IMR-90 (cell line): ENCODE measurements around the gene ASPRV1. TPM values are rescaled to one million over a fixed set of nuclear protein-coding genes. Genes with fewer than 3 reads are reported as not detected.

Experiments used
- ATAC-seq: fragments of 200-7000 bp; cut with Tn5 transposase; 2 replicates; pipeline ENCODE4 v1.9.1; 2020; ENCODE audit warnings: low read depth, mild to moderate bottlenecking, moderate library complexity
- BruUV-seq: library from RNA; stranded (reverse); fragments of 400-500 nt; replicated peaks from 2 replicates; lab custom pipeline; 2021; lab: Mats Ljungman, UMichigan
- CTCF ChIA-PET: fragments of 300-600 bp; formaldehyde crosslinking; extraction: SDS; loops from one replicate; lab custom pipeline; 2021; ENCODE audit warnings: antibody characterized with exemption; lab: Yijun Ruan, JAX
- POLR2A ChIA-PET: fragments of 300-600 bp; sonication (Branson Sonifier 250); formaldehyde crosslinking; loops from one replicate; lab custom pipeline; 2022; ENCODE audit warnings: antibody characterized with exemption; ENCODE audit not compliant: unreplicated experiment; lab: Charles Lee
- DNase-seq: peaks from one replicate; pipeline ENCODE4 v3.0.0; 2013
- H2AFZ ChIP-seq: replicated peaks from 2 replicates; pipeline ENCODE3; 2013; ENCODE audit warnings: low read length, mild to moderate bottlenecking; ENCODE audit not compliant: poor library complexity
- H2AK5ac ChIP-seq: 2 replicates; pipeline ENCODE4 v1.6.1; 2013; ENCODE audit warnings: low read depth, low read length, inconsistent platforms
- H2AK9ac ChIP-seq: replicated peaks from 2 replicates; pipeline ENCODE3; 2013; ENCODE audit warnings: mild to moderate bottlenecking, low read depth, low read length, moderate library complexity; ENCODE audit not compliant: poor library complexity
- H2BK120ac ChIP-seq: 2 replicates; pipeline ENCODE4 v1.6.1; 2013; ENCODE audit warnings: low read depth, low read length, inconsistent platforms
- H2BK15ac ChIP-seq: 3 replicates; pipeline ENCODE4 v1.6.1; 2013; ENCODE audit warnings: low read depth, low read length, inconsistent platforms
- H2BK20ac ChIP-seq: 2 replicates; pipeline ENCODE4 v1.6.1; 2013; ENCODE audit warnings: low read depth, mild to moderate bottlenecking, inconsistent platforms, low read length, moderate library complexity
- H2BK5ac ChIP-seq: 2 replicates; pipeline ENCODE4 v1.6.1; 2013; ENCODE audit warnings: mild to moderate bottlenecking, low read depth, low read length, inconsistent platforms; ENCODE audit not compliant: poor library complexity, severe bottlenecking
- H3K14ac ChIP-seq: replicated peaks from 2 replicates; pipeline ENCODE4 v1.6.1; 2013; ENCODE audit warnings: low read depth, low read length, inconsistent platforms
- H3K18ac ChIP-seq: 2 replicates; pipeline ENCODE4 v1.6.1; 2013; ENCODE audit warnings: low read depth, low read length, control low read depth
- H3K23ac ChIP-seq: 2 replicates; pipeline ENCODE4 v1.6.1; 2013; ENCODE audit warnings: low read depth, low read length, inconsistent platforms
- H3K27ac ChIP-seq: 2 replicates; pipeline ENCODE4 v1.5.1; 2013; ENCODE audit warnings: mild to moderate bottlenecking, control low read depth, low read length; ENCODE audit not compliant: insufficient read depth
- H3K27me3 ChIP-seq: 2 replicates; pipeline ENCODE4 v1.6.1; 2013; ENCODE audit warnings: low read length; ENCODE audit not compliant: control insufficient read depth, insufficient read depth
- H3K36me3 ChIP-seq: 2 replicates; pipeline ENCODE4 v1.6.1; 2013; ENCODE audit warnings: low read length, mixed read lengths; ENCODE audit not compliant: control insufficient read depth, insufficient read depth
- H3K4ac ChIP-seq: 2 replicates; pipeline ENCODE4 v1.6.1; 2013; ENCODE audit warnings: low read depth, low read length, inconsistent platforms
- H3K4me1 ChIP-seq: 2 replicates; pipeline ENCODE4 v1.6.1; 2013; ENCODE audit warnings: low read length, mixed read lengths; ENCODE audit not compliant: control insufficient read depth, insufficient read depth
- H3K4me2 ChIP-seq: 2 replicates; pipeline ENCODE4 v1.6.1; 2013; ENCODE audit warnings: low read depth, mild to moderate bottlenecking, control low read depth, low read length, moderate library complexity
- H3K4me3 ChIP-seq: 2 replicates; pipeline ENCODE4 v1.5.1; 2013; ENCODE audit warnings: low read depth, mild to moderate bottlenecking, control low read depth, low read length, moderate library complexity; ENCODE audit not compliant: insufficient read depth
- H3K56ac ChIP-seq: 2 replicates; pipeline ENCODE4 v1.6.1; 2013; ENCODE audit warnings: low read length, inconsistent platforms; ENCODE audit not compliant: insufficient read depth; ENCODE audit errors: extremely low read depth
- H3K79me1 ChIP-seq, 2 experiments: 2 replicates each; pipeline ENCODE4 v1.6.1; 2013; ENCODE audit warnings: low read length in 2 of 2, inconsistent platforms in 1 of 2, low read depth in 1 of 2
- H3K9ac ChIP-seq: 2 replicates; pipeline ENCODE4 v1.6.1; 2013; ENCODE audit warnings: low read depth, low read length, control low read depth
- H3K9me1 ChIP-seq: 2 replicates; pipeline ENCODE4 v1.6.1; 2013; ENCODE audit warnings: low read length, inconsistent platforms; ENCODE audit not compliant: insufficient read depth
- H3K9me3 ChIP-seq: 2 replicates; pipeline ENCODE4 v1.6.1; 2013; ENCODE audit warnings: low read length; ENCODE audit not compliant: control insufficient read depth, insufficient read depth
- H4K20me1 ChIP-seq: 2 replicates; pipeline ENCODE4 v1.6.1; 2013; ENCODE audit warnings: low read length, inconsistent platforms; ENCODE audit not compliant: insufficient read depth
- H4K5ac ChIP-seq: 2 replicates; pipeline ENCODE4 v1.6.1; 2013; ENCODE audit warnings: mild to moderate bottlenecking, low read depth, low read length, control low read depth
- H4K8ac ChIP-seq, 2 experiments: 2 replicates each; pipeline ENCODE4 v1.6.1; 2013; ENCODE audit warnings: low read depth in 2 of 2, low read length in 2 of 2, control low read depth in 1 of 2, inconsistent platforms in 1 of 2
- H4K91ac ChIP-seq: 2 replicates; pipeline ENCODE4 v1.6.1; 2013; ENCODE audit warnings: low read depth, low read length, inconsistent platforms; ENCODE audit not compliant: insufficient read depth
- CEBPB ChIP-seq: IDR thresholded peaks from 2 replicates; pipeline ENCODE4 v1.6.1; 2012; ENCODE audit warnings: low read depth, low read length, improper control_type of control experiment
- CHD1 ChIP-seq: IDR thresholded peaks from 2 replicates; pipeline ENCODE4 v1.6.1; 2012; ENCODE audit warnings: low read depth, low read length, improper control_type of control experiment
- ELK1 ChIP-seq: fragments of 150-350 bp; IDR thresholded peaks from 2 replicates; pipeline ENCODE4 v1.6.1; 2016; ENCODE audit warnings: low read depth, mild to moderate bottlenecking, low read length, moderate library complexity, borderline replicate concordance
- FOS ChIP-seq: fragments of 150-350 bp; IDR thresholded peaks from 2 replicates; pipeline ENCODE4 v1.6.1; 2016; ENCODE audit warnings: low read depth, low read length
- MAFK ChIP-seq: IDR thresholded peaks from 2 replicates; pipeline ENCODE4 v1.6.1; 2012; ENCODE audit warnings: low read depth, low read length, improper control_type of control experiment
- MAZ ChIP-seq: IDR thresholded peaks from 2 replicates; pipeline ENCODE4 v1.6.1; 2012; ENCODE audit warnings: low read depth, mild to moderate bottlenecking, low read length, improper control_type of control experiment, moderate library complexity, borderline replicate concordance
- MXI1 ChIP-seq: IDR thresholded peaks from 2 replicates; pipeline ENCODE4 v1.6.1; 2012; ENCODE audit warnings: low read depth, mild to moderate bottlenecking, low read length, moderate library complexity, borderline replicate concordance
- POLR2A ChIP-seq: IDR thresholded peaks from 2 replicates; pipeline ENCODE4 v1.6.1; 2012; ENCODE audit warnings: mild to moderate bottlenecking, low read depth, low read length
- RAD21 ChIP-seq: IDR thresholded peaks from 2 replicates; pipeline ENCODE4 v1.6.1; 2012; ENCODE audit warnings: low read length, improper control_type of control experiment
- RCOR1 ChIP-seq: IDR thresholded peaks from 2 replicates; pipeline ENCODE4 v1.6.1; 2012; ENCODE audit warnings: mild to moderate bottlenecking, low read length, improper control_type of control experiment; ENCODE audit not compliant: insufficient replicate concordance
- RFX5 ChIP-seq: IDR thresholded peaks from 2 replicates; pipeline ENCODE4 v1.8.0; 2012; ENCODE audit warnings: low read depth, mild to moderate bottlenecking, low read length, moderate library complexity
- SMC3 ChIP-seq: fragments of 150-350 bp; IDR thresholded peaks from 2 replicates; pipeline ENCODE4 v1.6.1; 2016; ENCODE audit warnings: low read depth, mild to moderate bottlenecking, antibody characterized with exemption, low read length, moderate library complexity
- WGBS, 2 experiments: methylation state at CpG; one replicate each; pipeline versions ENCODE4 v1.1.5 to v1.1.7; 2013; ENCODE audit warnings: missing lambda C conversion rate in 2 of 2; ENCODE audit not compliant: insufficient read length in 1 of 2; ENCODE audit errors: extremely low coverage in 2 of 2; 5-methylcytosine and 5-hydroxymethylcytosine counted together
- dilution Hi-C: fragments of 300-500 bp; cut with HindIII; formaldehyde crosslinking; loops from one replicate; pipeline ENCODE4 v1.14.3; 2018; ENCODE audit warnings: low sequenced_read_pairs; ENCODE audit not compliant: unreplicated experiment
- in situ Hi-C: fragments of 300-500 bp; cut with MboI; formaldehyde crosslinking; loops from 3 replicates; pipeline ENCODE4 v1.14.3; 2019; ENCODE audit warnings: low sequenced_read_pairs, inconsistent platforms, mixed read lengths
- intact Hi-C: fragments of 100-400 bp; cut with micrococcal nuclease; formaldehyde crosslinking; loops from 2 replicates; pipeline ENCODE4 v1.10.0; 2022
- polyA plus RNA-seq, 3 experiments: library from polyadenylated mRNA; depleted of rRNA; stranded (reverse); fragments of >200 nt; gene quantifications; 2 replicates each; pipeline ENCODE4 v1.2.3, GENCODE V29; 2012; ENCODE audit warnings: low replicate concordance in 1 of 3
- total RNA-seq: library from RNA; depleted of rRNA; stranded (reverse); fragments of >200 nt; gene quantifications from 2 replicates; pipeline ENCODE4 v1.2.3, GENCODE V29; 2012
- TF ChIP-seq, protein P1 (sequence below): fragments of 150-350 bp; IDR thresholded peaks from 2 replicates; pipeline ENCODE4 v1.6.1; 2017; ENCODE audit warnings: mild to moderate bottlenecking, antibody characterized with exemption, low read length, low read depth

Gene ASPRV1
- total and polyA plus RNA-seq, 2 of the 4 experiments (the other 2 are of a cell fraction), result 0.14 to 0.18 TPM

DNA sequence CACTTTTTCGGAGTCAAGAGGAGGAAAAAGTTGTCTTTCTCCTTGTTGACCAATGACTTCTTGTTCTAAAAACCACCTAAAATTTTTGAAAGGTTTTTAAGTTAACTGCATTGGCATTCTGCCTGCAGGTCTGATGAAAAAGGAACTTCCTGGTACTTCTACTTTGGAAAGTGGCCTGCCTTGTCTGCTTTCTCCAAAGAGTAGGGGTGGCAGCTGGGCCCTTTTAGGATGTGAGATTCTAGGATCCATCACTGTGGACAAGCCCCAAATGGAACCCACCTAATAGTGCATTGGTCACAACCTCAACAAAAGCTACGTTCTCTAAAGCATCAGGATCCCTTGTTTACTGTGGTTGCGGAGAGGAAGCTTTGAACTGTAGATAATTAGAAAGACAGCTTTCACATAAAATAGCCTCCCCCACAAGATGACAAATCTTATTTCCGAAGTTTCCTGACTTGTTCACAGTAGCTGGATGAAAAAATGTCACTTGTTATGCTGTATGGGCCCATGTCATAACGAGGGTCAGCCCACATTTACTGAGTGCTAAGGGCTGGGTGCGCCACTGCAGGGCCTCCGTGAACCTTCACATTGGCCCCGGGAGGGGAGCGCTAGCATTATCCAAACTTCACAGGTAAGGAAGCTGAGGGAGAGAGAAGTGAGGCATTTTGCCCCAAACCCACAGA is 17.4 kb downstream of the ASPRV1 start:
- Histone ChIP-seq H3K4ac (no peak overlapping the region), H3K23ac (no peak overlapping the region), H3K79me1 (no peaks in the 10 kb centered on the region), H3K9ac (no peak overlapping the region), H3K4me2 (no peak overlapping the region), H4K8ac (no peak overlapping the region), H3K4me1 (peaks cover 8% of the 10 kb centered on the region), H3K18ac (no peak overlapping the region), H2BK20ac (no peak overlapping the region), H3K9me3 (no peaks in the 10 kb centered on the region), H3K27ac (no peak overlapping the region), H4K20me1 (no peaks in the 10 kb centered on the region), H3K56ac (no peak overlapping the region), H2AFZ (no peak overlapping the region), H3K36me3 (peaks cover 11% of the 10 kb centered on the region), H2BK120ac (no peak overlapping the region), H2AK5ac (peak overlapping the region; percentile 2; the same call in 1 of the 2 replicates), H4K5ac (no peak overlapping the region), H3K9me1 (peaks cover 20% of the 10 kb centered on the region), H4K91ac (no peak overlapping the region), H3K27me3 (no peaks in the 10 kb centered on the region), H2BK15ac (no peak overlapping the region), H3K4me3 (no peak overlapping the region), H2AK9ac (no peak overlapping the region), H2BK5ac (no peak overlapping the region), H3K14ac (no peak overlapping the region)
- in situ Hi-C loops (no loop called here), dilution Hi-C loops (no loop called here), intact Hi-C loops (no loop called here)
- TF ChIP-seq FOS, result no peak
- no peak for TF ChIP-seq MXI1
- no peak for TF ChIP-seq CHD1
- no peak for TF ChIP-seq RFX5
- no peak for TF ChIP-seq RCOR1
- TF ChIP-seq RAD21, result no peak
- TF ChIP-seq SMC3, result no peak
- TF ChIP-seq POLR2A, result no peak
- TF ChIP-seq, protein P1, sequence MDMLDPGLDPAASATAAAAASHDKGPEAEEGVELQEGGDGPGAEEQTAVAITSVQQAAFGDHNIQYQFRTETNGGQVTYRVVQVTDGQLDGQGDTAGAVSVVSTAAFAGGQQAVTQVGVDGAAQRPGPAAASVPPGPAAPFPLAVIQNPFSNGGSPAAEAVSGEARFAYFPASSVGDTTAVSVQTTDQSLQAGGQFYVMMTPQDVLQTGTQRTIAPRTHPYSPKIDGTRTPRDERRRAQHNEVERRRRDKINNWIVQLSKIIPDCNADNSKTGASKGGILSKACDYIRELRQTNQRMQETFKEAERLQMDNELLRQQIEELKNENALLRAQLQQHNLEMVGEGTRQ, result no peak
- TF ChIP-seq MAFK, result no peak
- no peak for TF ChIP-seq MAZ
- no peak for TF ChIP-seq CEBPB
- TF ChIP-seq ELK1, result no peak
- CTCF ChIA-PET, result no interaction called here
- POLR2A ChIA-PET, result no interaction called here
- no TSS peak for BruUV-seq
- WGBS, 2 experiments, result 100% methylated on average over 1 of the region's 9 CpGs; no CpG with 5 or more reads in 1 of the 2 experiments
- DNase-seq (no peak), ATAC-seq (no peak)
